Measurements from ENCODE around the gene MRPL58. TPM values are rescaled to one million over a fixed set of nuclear protein-coding genes. Genes with fewer than 3 reads are reported as not detected.
"Not testable (repeated sequence)": the region's sequence is repeated elsewhere in the genome, so short reads cannot be mapped to it uniquely, and the experiment has no call there.

The MRPL58 gene
- total RNA-seq, 1 donor from 2014 or later, result 25.1 TPM

GRCh38 chr17:74981979-74982662, 30.3 kb upstream of the MRPL58 start:
- DNase-seq (ENCODE audit: extremely low spot score, unreplicated experiment), result no peak
- Mint-ChIP-seq H3K27me3 (ENCODE audit: unreplicated experiment) (no peaks in the 10 kb centered on the region), H3K9me3 (ENCODE audit: unreplicated experiment) (no peaks in the 10 kb centered on the region), H3K4me1 (ENCODE audit: unreplicated experiment) (peaks cover 13% of the 10 kb centered on the region), H3K36me3 (ENCODE audit: unreplicated experiment) (no peaks in the 10 kb centered on the region), H3K27ac (ENCODE audit: unreplicated experiment) (peak overlapping the region; percentile 85), H3K4me3 (ENCODE audit: unreplicated experiment) (peak overlapping the region; percentile 83)
- TF ChIP-seq CTCF (IDR thresholded peaks at IDR 0.05), result no peak

GRCh38 chr17:74982663-74983313, 29.7 kb upstream of the MRPL58 start:
- not testable (repeated sequence) for H3K27me3 Mint-ChIP-seq (ENCODE audit: unreplicated experiment); H3K9me3 Mint-ChIP-seq (ENCODE audit: unreplicated experiment); H3K36me3 Mint-ChIP-seq (ENCODE audit: unreplicated experiment); DNase-seq (ENCODE audit: extremely low spot score, unreplicated experiment)
- Mint-ChIP-seq H3K4me1 (ENCODE audit: unreplicated experiment) (peaks cover 15% of the 10 kb centered on the region), H3K27ac (ENCODE audit: unreplicated experiment) (peak overlapping the region; percentile 54), H3K4me3 (ENCODE audit: unreplicated experiment) (peak overlapping the region; percentile 83)

- no peak for DNase-seq (ENCODE audit: extremely low spot score, unreplicated experiment)
- no peaks in the 10 kb centered on the region for H3K36me3 Mint-ChIP-seq (ENCODE audit: unreplicated experiment)
- H3K27ac Mint-ChIP-seq (ENCODE audit: unreplicated experiment), result no peak overlapping the region
- no peaks in the 10 kb centered on the region for H3K27me3 Mint-ChIP-seq (ENCODE audit: unreplicated experiment)
- H3K4me3 Mint-ChIP-seq (ENCODE audit: unreplicated experiment), result no peak overlapping the region
- no peaks in the 10 kb centered on the region for H3K9me3 Mint-ChIP-seq (ENCODE audit: unreplicated experiment)
- TF ChIP-seq CTCF (IDR thresholded peaks at IDR 0.05), result no peak
- peaks cover 29% of the 10 kb centered on the region for H3K4me1 Mint-ChIP-seq (ENCODE audit: unreplicated experiment)
Measured at GRCh38 chr17:74986206-74986576, 26.3 kb upstream of the MRPL58 start.

GRCh38 chr17:74987418-74987908, 25.0 kb upstream of the MRPL58 start, which contains the start of gene CDR2L:
TSS of gene CDR2L (plus strand) at chr17:74987632. CDS start at chr17:74988044, 412 bp downstream.
- H3K9me3 Mint-ChIP-seq (ENCODE audit: unreplicated experiment), result no peaks in the 10 kb centered on the region
- H3K4me1 Mint-ChIP-seq (ENCODE audit: unreplicated experiment), result peaks cover 22% of the 10 kb centered on the region
- DNase-seq (ENCODE audit: extremely low spot score, unreplicated experiment), result peak; percentile 98
- TF ChIP-seq CTCF (IDR thresholded peaks at IDR 0.05), result no peak
- H3K36me3 Mint-ChIP-seq (ENCODE audit: unreplicated experiment), result no peaks in the 10 kb centered on the region
- H3K4me3 Mint-ChIP-seq (ENCODE audit: unreplicated experiment), result peak within 1 kb of the TSS; percentile 84
- peak within 1 kb of the TSS; percentile 97 for H3K27ac Mint-ChIP-seq (ENCODE audit: unreplicated experiment)
- H3K27me3 Mint-ChIP-seq (ENCODE audit: unreplicated experiment), result no peaks in the 10 kb centered on the region

GRCh38 chr17:74987909-74988711, 24.4 kb upstream of the MRPL58 start:
- Mint-ChIP-seq H3K27ac (ENCODE audit: unreplicated experiment) (peak overlapping the region; percentile 97), H3K9me3 (ENCODE audit: unreplicated experiment) (no peaks in the 10 kb centered on the region), H3K4me1 (ENCODE audit: unreplicated experiment) (peaks cover 22% of the 10 kb centered on the region), H3K27me3 (ENCODE audit: unreplicated experiment) (no peaks in the 10 kb centered on the region), H3K36me3 (ENCODE audit: unreplicated experiment) (no peaks in the 10 kb centered on the region), H3K4me3 (ENCODE audit: unreplicated experiment) (peak overlapping the region; percentile 84)
- peak; percentile 91 for DNase-seq (ENCODE audit: extremely low spot score, unreplicated experiment)
- TF ChIP-seq CTCF (IDR thresholded peaks at IDR 0.05), result peak; percentile 55
